Measurements from ENCODE around the gene NME3. TPM values are rescaled to one million over a fixed set of nuclear protein-coding genes. Genes with fewer than 3 reads are reported as not detected.

The NME3 gene
- total RNA-seq, 1 donor from 2014 or later: 79.1 TPM

GRCh38 chr16:1732071-1732470 lies 39.3 kb downstream of the NME3 start:
- Mint-ChIP-seq H3K4me1 (ENCODE audit: low read depth, unreplicated experiment) (peaks cover 1% of the 10 kb centered on the region), H3K36me3 (ENCODE audit: unreplicated experiment) (peaks cover 4% of the 10 kb centered on the region), H3K4me3 (ENCODE audit: unreplicated experiment) (no peak overlapping the region), H3K9me3 (ENCODE audit: unreplicated experiment) (peaks cover 8% of the 10 kb centered on the region), H3K27ac (ENCODE audit: unreplicated experiment) (peak overlapping the region; percentile 11), H3K27me3 (ENCODE audit: unreplicated experiment) (peaks cover 9% of the 10 kb centered on the region)
- DNase-seq: no peak
- TF ChIP-seq CTCF (IDR thresholded peaks at IDR 0.05; ENCODE audit: partially characterized antibody, unreplicated experiment): no peak

- Mint-ChIP-seq H3K36me3 (ENCODE audit: unreplicated experiment) (peaks cover 8% of the 10 kb centered on the region), H3K27ac (ENCODE audit: unreplicated experiment) (peak overlapping the region; percentile 11), H3K9me3 (ENCODE audit: unreplicated experiment) (peaks cover 9% of the 10 kb centered on the region), H3K27me3 (ENCODE audit: unreplicated experiment) (peaks cover 12% of the 10 kb centered on the region), H3K4me1 (ENCODE audit: low read depth, unreplicated experiment) (peaks cover 4% of the 10 kb centered on the region), H3K4me3 (ENCODE audit: unreplicated experiment) (no peak overlapping the region)
- DNase-seq: no peak
- no peak for TF ChIP-seq CTCF (IDR thresholded peaks at IDR 0.05; ENCODE audit: partially characterized antibody, unreplicated experiment)
Measured at GRCh38 chr16:1731603-1732002, 39.7 kb downstream of the NME3 start.

GRCh38 chr16:1731073-1731472 lies 40.3 kb downstream of the NME3 start:
- peaks cover 4% of the 10 kb centered on the region for H3K4me1 Mint-ChIP-seq (ENCODE audit: low read depth, unreplicated experiment)
- H3K36me3 Mint-ChIP-seq (ENCODE audit: unreplicated experiment): peaks cover 8% of the 10 kb centered on the region
- DNase-seq: no peak
- H3K27ac Mint-ChIP-seq (ENCODE audit: unreplicated experiment): no peak overlapping the region
- H3K27me3 Mint-ChIP-seq (ENCODE audit: unreplicated experiment): peaks cover 12% of the 10 kb centered on the region
- no peak overlapping the region for H3K4me3 Mint-ChIP-seq (ENCODE audit: unreplicated experiment)
- no peak for TF ChIP-seq CTCF (IDR thresholded peaks at IDR 0.05; ENCODE audit: partially characterized antibody, unreplicated experiment)
- peaks cover 9% of the 10 kb centered on the region for H3K9me3 Mint-ChIP-seq (ENCODE audit: unreplicated experiment)

- TF ChIP-seq CTCF (IDR thresholded peaks at IDR 0.05; ENCODE audit: partially characterized antibody, unreplicated experiment): no peak
- Mint-ChIP-seq H3K36me3 (ENCODE audit: unreplicated experiment) (peaks cover 8% of the 10 kb centered on the region), H3K9me3 (ENCODE audit: unreplicated experiment) (peaks cover 6% of the 10 kb centered on the region), H3K4me1 (ENCODE audit: low read depth, unreplicated experiment) (peaks cover 4% of the 10 kb centered on the region), H3K27ac (ENCODE audit: unreplicated experiment) (no peak overlapping the region), H3K27me3 (ENCODE audit: unreplicated experiment) (peaks cover 11% of the 10 kb centered on the region), H3K4me3 (ENCODE audit: unreplicated experiment) (no peak overlapping the region)
- DNase-seq: no peak
Measured at GRCh38 chr16:1729445-1729844, 41.9 kb downstream of the NME3 start.

- Mint-ChIP-seq H3K27me3 (ENCODE audit: unreplicated experiment) (peaks cover 11% of the 10 kb centered on the region), H3K9me3 (ENCODE audit: unreplicated experiment) (peaks cover 6% of the 10 kb centered on the region), H3K27ac (ENCODE audit: unreplicated experiment) (no peak overlapping the region), H3K4me1 (ENCODE audit: low read depth, unreplicated experiment) (peaks cover 4% of the 10 kb centered on the region), H3K4me3 (ENCODE audit: unreplicated experiment) (no peak overlapping the region), H3K36me3 (ENCODE audit: unreplicated experiment) (peaks cover 8% of the 10 kb centered on the region)
- no peak for TF ChIP-seq CTCF (IDR thresholded peaks at IDR 0.05; ENCODE audit: partially characterized antibody, unreplicated experiment)
- DNase-seq: no peak
Measured at GRCh38 chr16:1729026-1729425, 42.3 kb downstream of the NME3 start.
